ENCODE data around the gene PPIL1. TPM values are rescaled to one million over a fixed set of nuclear protein-coding genes. Genes with fewer than 3 reads are reported as not detected.

The PPIL1 gene
- polyA plus RNA-seq, 3 donors = 2.0 to 7.6 (median 5.9) TPM

DNA sequence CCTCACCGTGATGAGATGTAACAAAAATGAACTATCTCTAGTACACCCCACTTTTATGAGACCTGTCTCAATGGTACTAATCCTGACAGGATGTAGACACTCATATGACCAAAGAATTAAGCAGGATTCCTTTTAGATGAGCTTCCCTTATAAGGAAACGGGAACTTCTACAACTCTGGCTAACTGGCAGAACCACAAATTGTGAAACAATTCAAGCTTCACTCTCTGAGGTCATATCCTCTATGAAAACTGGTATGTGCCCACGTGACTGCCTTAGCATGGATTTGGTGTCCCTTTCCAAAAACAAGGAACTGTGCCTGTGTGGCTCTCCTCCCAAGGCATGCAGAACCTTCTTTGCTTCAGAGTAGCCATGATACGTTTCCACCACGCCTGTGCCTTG is 21.3 kb downstream of the PPIL1 start:
- H3K27ac ChIP-seq (ENCODE audit: low read depth in 1 of 2, low read length in 2 of 2) = peak overlapping the region; percentile 58 to 67
- peaks cover 6 to 19% of the 10 kb centered on the region in 2 donors for H3K36me3 ChIP-seq (replicated peaks in 1 of 2; ENCODE audit: control insufficient read depth in 1 of 2, insufficient read depth in 2 of 2, low read length in 2 of 2)
- no peak overlapping the region for H2AFZ ChIP-seq (ENCODE audit: insufficient read depth, low read depth, low read length, poor library complexity, severe bottlenecking)
- H3K4me1 ChIP-seq (ENCODE audit: control insufficient read depth in 1 of 2, insufficient read depth in 2 of 2, low read length in 2 of 2) = peaks cover 49 to 52% of the 10 kb centered on the region in 2 donors
- Mint-ChIP-seq H3K27me3 (ENCODE audit: low read depth in 3 of 3) (peaks cover 0 to 4% (median 4%) of the 10 kb centered on the region in 3 donors), H3K4me3 (no peak overlapping the region), H3K27ac (peak overlapping the region; percentile 90 to 97 (median 94)), H3K36me3 (peaks cover 43 to 44% of the 10 kb centered on the region in 2 donors), H3K9me3 (peaks cover 14 to 25% (median 22%) of the 10 kb centered on the region in 7 donors), H3K4me1 (peaks cover 55% of the 10 kb centered on the region)
- no peak overlapping the region for H3K4me2 ChIP-seq (replicated peaks; ENCODE audit: extremely low read depth, low read length, poor library complexity, severe bottlenecking)
- WGBS (ENCODE audit: insufficient coverage) = 28% methylated on average over 3 of the region's 5 CpGs
- peaks cover 4 to 7% of the 10 kb centered on the region in 2 donors for H3K9me3 ChIP-seq (replicated peaks in 1 of 2; ENCODE audit: control insufficient read depth in 1 of 2, insufficient read depth in 1 of 2, low read length in 2 of 2)
- TF ChIP-seq, protein P1, sequence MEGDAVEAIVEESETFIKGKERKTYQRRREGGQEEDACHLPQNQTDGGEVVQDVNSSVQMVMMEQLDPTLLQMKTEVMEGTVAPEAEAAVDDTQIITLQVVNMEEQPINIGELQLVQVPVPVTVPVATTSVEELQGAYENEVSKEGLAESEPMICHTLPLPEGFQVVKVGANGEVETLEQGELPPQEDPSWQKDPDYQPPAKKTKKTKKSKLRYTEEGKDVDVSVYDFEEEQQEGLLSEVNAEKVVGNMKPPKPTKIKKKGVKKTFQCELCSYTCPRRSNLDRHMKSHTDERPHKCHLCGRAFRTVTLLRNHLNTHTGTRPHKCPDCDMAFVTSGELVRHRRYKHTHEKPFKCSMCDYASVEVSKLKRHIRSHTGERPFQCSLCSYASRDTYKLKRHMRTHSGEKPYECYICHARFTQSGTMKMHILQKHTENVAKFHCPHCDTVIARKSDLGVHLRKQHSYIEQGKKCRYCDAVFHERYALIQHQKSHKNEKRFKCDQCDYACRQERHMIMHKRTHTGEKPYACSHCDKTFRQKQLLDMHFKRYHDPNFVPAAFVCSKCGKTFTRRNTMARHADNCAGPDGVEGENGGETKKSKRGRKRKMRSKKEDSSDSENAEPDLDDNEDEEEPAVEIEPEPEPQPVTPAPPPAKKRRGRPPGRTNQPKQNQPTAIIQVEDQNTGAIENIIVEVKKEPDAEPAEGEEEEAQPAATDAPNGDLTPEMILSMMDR (IDR thresholded peaks at IDR 0.05) = no peak
- intact Hi-C loops (cut with micrococcal nuclease) = loop anchor here (5.0 kb wide), 3 partner anchors 34 to 171 kb away; partner anchors contain the start of gene C6orf89 (in 1 of the 2)
- peak; percentile 89 to 98 (median 97) for DNase-seq
- no peak overlapping the region for H3K9ac ChIP-seq (ENCODE audit: insufficient read depth, low read length, poor library complexity, severe bottlenecking)
- H4K20me1 ChIP-seq (ENCODE audit: insufficient read depth, low read length) = no peaks in the 10 kb centered on the region
- H3K79me2 ChIP-seq (ENCODE audit: insufficient read depth, low read length) = peaks cover 3% of the 10 kb centered on the region
- no peak overlapping the region for H3K4me3 ChIP-seq (replicated peaks in 1 of 3; ENCODE audit: low read depth in 2 of 3, low read length in 3 of 3)
- no peaks in the 10 kb centered on the region for H3K27me3 ChIP-seq (ENCODE audit: control insufficient read depth in 2 of 2, insufficient read depth in 2 of 2, low read length in 2 of 2)

DNA sequence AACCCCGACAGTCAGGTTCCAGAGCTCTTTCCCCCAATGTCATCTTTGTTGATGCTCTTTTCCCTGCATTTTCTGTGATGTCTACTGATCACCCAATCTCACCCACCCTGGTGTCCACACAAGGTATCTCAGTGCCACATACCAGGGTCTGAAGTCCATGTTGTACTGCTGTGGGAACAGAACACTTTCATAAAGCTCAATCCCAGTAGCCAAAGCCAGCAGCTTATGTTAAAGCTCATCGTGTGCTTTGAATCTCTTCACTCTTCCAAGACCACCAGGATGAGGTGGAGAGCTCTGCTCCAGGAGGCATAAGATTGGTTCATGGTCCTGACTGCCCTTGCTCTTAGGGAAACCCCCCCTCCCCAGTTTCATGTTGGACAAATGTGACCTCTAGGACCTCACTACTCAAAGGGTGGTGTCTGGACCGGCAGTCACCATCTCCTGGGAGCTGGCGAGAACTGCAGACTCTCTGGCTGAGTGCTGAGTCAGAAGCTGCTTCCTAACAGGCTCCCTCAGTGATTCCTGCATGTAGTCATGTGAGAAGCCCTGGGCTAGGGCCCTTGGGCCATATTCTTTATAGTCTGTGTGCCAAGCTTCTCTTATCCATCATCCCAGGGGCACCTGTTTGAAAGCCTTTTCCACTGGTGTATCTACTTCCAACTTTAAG is 22.0 kb downstream of the PPIL1 start:
- TF ChIP-seq, protein P1 (IDR thresholded peaks at IDR 0.05) = no peak
- no peaks in the 10 kb centered on the region for H3K79me2 ChIP-seq (ENCODE audit: insufficient read depth, low read length)
- H3K9ac ChIP-seq (ENCODE audit: insufficient read depth, low read length, poor library complexity, severe bottlenecking) = no peak overlapping the region
- no peak overlapping the region for H2AFZ ChIP-seq (ENCODE audit: insufficient read depth, low read depth, low read length, poor library complexity, severe bottlenecking)
- Mint-ChIP-seq H3K4me1 (peaks cover 59% of the 10 kb centered on the region), H3K4me3 (no peak overlapping the region), H3K36me3 (peaks cover 42 to 44% of the 10 kb centered on the region in 2 donors), H3K27me3 (ENCODE audit: low read depth in 3 of 3) (peaks cover 1 to 9% (median 6%) of the 10 kb centered on the region in 3 donors), H3K27ac (peak overlapping the region; percentile 90 to 97 (median 94)), H3K9me3 (peaks cover 14 to 25% (median 22%) of the 10 kb centered on the region in 7 donors)
- no peaks in the 10 kb centered on the region for H4K20me1 ChIP-seq (ENCODE audit: insufficient read depth, low read length)
- no peaks in the 10 kb centered on the region for H3K27me3 ChIP-seq (ENCODE audit: control insufficient read depth in 2 of 2, insufficient read depth in 2 of 2, low read length in 2 of 2)
- DNase-seq = peak; percentile 47 to 76 (median 63)
- intact Hi-C loops (cut with micrococcal nuclease) = loop anchor here (5.0 kb wide), 3 partner anchors 35 to 170 kb away; partner anchors contain the start of gene C6orf89 (in 1 of the 2)
- H3K36me3 ChIP-seq (replicated peaks in 1 of 2; ENCODE audit: control insufficient read depth in 1 of 2, insufficient read depth in 2 of 2, low read length in 2 of 2) = peaks cover 6 to 19% of the 10 kb centered on the region in 2 donors
- 36% methylated on average over 3 of the region's 4 CpGs for WGBS (ENCODE audit: insufficient coverage)
- H3K9me3 ChIP-seq (replicated peaks in 1 of 2; ENCODE audit: control insufficient read depth in 1 of 2, insufficient read depth in 1 of 2, low read length in 2 of 2) = peaks cover 4 to 7% of the 10 kb centered on the region in 2 donors
- H3K4me3 ChIP-seq (replicated peaks in 1 of 3; ENCODE audit: low read depth in 2 of 3, low read length in 3 of 3) = no peak overlapping the region
- no peak overlapping the region for H3K4me2 ChIP-seq (replicated peaks; ENCODE audit: extremely low read depth, low read length, poor library complexity, severe bottlenecking)
- peaks cover 49 to 55% of the 10 kb centered on the region in 2 donors for H3K4me1 ChIP-seq (ENCODE audit: control insufficient read depth in 1 of 2, insufficient read depth in 2 of 2, low read length in 2 of 2)
- peak overlapping the region; percentile 58 to 67 for H3K27ac ChIP-seq (ENCODE audit: low read depth in 1 of 2, low read length in 2 of 2)
